ELF-1 (cell line): ENCODE results near the gene RUSF1.
"Not testable (repeated sequence)": the region's sequence is repeated elsewhere in the genome, so short reads cannot be mapped to it uniquely, and the experiment has no call there.

Source experiments
- DNase-seq: peaks from one replicate; pipeline ENCODE4 v3.0.0-alpha.2; 2016; ENCODE audit warnings: low read depth, low spot score

The RUSF1 gene

DNA sequence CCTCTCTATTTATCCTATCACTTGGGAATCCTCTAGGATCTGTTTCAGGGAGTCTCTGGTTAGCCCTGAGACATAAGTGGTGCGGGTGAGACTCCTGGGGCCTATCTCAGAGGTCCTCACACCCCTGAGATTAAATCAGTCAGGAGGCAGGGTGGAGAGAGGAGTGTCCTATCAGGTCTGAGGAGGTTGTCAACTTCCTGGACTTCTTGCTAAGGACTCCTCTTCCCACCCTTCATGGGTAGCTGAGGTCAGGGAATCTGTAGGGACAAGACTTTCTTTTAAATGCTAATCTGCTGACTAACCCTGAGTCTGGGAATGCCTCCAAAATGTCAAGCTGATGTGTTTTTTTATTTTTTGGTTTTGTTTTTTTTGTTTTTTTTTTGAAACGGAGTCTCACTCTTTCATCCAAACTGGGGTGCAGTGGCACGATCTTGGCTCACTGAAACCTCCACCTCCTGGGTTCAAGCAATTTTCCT lies 55.5 kb downstream of the RUSF1 start:
- DNase-seq = no peak

DNA sequence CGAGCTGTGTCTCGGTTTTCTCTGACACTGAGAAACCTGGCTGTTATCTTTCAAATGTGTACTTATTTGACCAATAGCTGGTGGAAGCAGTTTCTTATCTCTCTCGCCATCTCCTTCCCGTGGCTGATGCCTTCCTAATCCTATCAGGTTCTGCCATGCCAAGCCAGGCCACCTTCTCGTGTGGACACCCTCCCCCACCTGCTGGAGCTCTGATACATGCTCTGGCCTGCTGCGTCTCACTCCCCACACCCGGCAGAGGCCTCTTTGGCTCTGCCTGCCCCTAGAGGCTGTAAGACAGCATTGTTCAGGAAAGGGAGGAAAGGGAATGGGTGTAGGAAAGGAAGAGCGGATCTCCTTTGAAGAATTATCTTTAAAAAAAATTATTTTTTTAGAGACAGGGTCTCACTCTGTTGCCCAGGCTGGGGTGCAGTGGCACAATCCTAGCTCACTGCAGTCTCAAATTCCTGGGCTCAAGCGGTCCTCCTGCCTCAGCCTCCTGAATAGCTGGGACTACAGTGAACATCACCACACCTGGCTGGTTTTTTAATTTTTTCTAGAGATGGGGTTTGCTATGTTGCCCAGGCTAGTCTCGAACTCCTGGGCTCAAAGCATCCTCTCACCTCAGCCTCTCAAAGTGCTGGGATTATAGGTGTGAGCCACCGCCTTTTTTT lies 56.4 kb downstream of the RUSF1 start:
- DNase-seq = peak; percentile 76

DNA sequence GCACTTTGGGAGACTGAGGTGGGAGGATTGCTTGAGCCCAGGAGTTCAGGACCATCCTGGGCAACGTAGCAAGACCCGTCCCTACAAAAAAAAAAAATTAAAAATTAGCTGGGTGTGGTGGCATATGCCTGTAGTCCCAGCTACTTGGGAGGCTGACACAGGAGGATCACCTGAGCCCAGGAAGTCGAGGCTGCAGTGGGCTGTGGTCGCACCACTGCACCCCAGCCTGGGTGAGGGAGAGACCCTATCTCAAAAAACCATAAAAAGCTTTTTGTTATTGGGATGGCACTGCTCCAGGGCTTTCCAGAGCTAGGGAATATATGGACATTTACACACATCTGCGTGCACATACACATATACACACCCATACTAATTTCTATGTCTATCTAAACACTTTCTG lies 57.0 kb downstream of the RUSF1 start:
- no peak for DNase-seq

DNA sequence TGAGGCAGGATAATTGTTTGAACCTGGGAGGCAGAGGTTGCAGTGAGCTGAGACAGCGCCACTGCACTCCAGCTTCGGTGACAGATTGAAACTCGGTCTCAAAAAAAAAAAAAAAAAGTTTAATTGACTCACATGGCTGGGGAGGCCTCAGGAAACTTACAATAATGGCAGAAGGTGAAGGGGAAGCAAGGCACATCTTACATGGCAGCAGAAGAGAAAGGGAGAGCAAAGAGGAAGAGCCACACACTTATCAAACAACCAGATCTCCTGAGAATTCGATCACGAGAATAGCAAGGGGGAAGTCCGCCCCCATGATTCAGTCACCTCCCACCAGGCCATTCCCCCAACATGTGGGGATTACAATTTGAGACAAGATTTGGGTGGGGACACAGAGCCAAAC lies 62.3 kb downstream of the RUSF1 start:
- DNase-seq = not testable (repeated sequence)

DNA sequence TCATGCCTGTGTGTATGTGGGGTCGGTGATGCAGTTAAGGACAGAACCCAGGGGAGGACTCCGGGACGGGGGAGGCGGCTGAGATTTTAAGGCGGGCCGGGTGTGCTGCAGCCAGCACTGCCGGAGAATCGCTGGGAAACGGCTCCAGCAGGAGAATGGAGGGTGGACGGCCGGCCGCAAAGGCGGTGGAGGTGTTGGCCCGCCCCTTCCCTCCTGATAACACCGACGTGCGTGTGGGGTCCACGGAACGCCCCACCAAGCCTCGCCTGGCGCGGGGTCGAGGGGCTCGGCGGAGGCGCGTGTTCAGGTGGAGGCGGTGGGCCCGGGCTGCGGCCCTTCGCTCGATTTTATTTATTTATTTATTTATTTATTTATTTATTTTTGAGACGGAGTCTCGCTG lies 66.2 kb downstream of the RUSF1 start:
- no peak for DNase-seq

DNA sequence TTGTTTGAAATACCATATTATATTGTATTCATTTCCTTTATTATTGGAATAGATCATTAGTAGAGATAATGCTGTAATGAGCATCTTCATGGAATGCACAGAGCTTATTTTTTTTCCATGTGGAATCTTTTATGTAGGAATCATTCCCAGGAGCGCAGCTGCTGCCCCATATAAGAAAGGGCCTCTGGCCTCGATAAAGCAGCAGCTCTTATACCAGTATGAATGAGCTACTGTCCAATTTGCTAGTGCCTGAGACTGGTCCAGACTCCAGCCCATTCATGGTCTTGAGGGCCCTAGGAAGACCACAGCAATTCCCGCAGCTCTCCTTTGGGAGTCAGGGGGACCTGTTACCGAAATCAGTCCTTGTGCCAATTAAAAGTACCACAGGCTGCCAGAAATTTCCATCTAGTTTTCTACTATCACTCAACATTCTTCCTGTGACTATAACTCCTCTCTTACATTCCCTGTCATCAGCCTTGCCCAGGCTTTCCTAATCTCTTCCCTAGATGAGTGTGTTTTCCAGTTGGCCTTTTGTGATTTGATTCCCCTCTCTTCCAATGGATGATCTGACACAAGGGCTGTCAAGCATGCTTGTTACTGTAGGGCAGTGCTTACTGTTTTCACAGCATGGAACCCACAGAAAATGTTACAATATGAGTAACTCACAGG lies 67.5 kb downstream of the RUSF1 start:
- no peak for DNase-seq

DNA sequence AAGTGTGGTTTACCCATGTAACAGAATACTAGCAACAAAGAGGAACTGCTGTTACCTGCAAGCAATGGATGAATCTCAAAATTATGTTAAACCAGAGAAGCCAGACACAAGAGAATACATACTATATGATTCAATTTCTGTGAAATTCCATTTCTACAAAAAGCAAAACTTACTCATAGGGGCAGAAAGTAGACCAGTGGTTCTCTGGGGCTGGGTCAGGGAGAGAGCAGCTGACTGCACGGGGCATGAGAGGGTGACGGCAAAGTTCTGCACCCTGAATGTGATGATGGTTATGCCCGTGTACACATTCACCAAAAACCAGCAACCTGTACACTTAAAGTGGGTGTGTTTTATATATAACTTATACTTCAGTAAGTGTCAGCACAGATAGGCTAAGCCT lies 68.7 kb downstream of the RUSF1 start:
- DNase-seq = no peak
